GM18508 (cell line): ENCODE results near the gene PTCD2.

ENCODE experiments used
- ATAC-seq: cut with Tn5 transposase; IDR thresholded peaks from one replicate; pipeline ENCODE4 v1.9.1; 2021; ENCODE audit warnings: moderate number of reproducible peaks; ENCODE audit not compliant: insufficient read depth, unreplicated experiment

The PTCD2 gene

GRCh38 chr5:72408603-72409002 lies 88.4 kb downstream of the PTCD2 start:
- ATAC-seq, result no peak

- no peak for ATAC-seq
These were observed 90.6 kb downstream of the PTCD2 start for GRCh38 chr5:72410688-72411295.

GRCh38 chr5:72412283-72413055 lies 92.3 kb downstream of the PTCD2 start:
- no peak for ATAC-seq

- ATAC-seq, result no peak
These were observed 95.6 kb downstream of the PTCD2 start for GRCh38 chr5:72415616-72416325.

- ATAC-seq, result no peak
These were observed 97.3 kb downstream of the PTCD2 start for GRCh38 chr5:72417333-72418062.
